Stimulated activated CD8-positive, alpha-beta memory T cell treated with anti-CD3 and anti-CD28 coated beads, Interleukin-2, amount 100 ng/mL, for 48 hours (primary cell): ENCODE measurements around the gene PPOX.
A peak's percentile ranks its signal among the peaks of the same experiment; 100 is the strongest.

Experiments
- DNase-seq, 2 donors: peaks; one replicate each; pipeline ENCODE4 v3.0.0-alpha.2; 2020; ENCODE audit warnings: low read depth in 2 of 2

PPOX gene

GRCh38 chr1:161165742-161166668, at the start of gene PPOX:
TSS of gene PPOX (plus strand) at chr1:161166426. CDS start at chr1:161166848, 422 bp downstream.
- peak; percentile 83 to 87 for DNase-seq

- peak; percentile 82 to 84 for DNase-seq
Observed at GRCh38 chr1:161117759-161118581, 48.3 kb upstream of the PPOX start, which contains the start of the genes NIT1 and PFDN2. TSS of gene NIT1 (plus strand) at chr1:161118105. CDS start at chr1:161118177, 72 bp downstream. TSS of gene PFDN2 (minus strand) at chr1:161118037. CDS start at chr1:161118026, 11 bp downstream.

- DNase-seq = peak; percentile 30 to 45
Observed at GRCh38 chr1:161119092-161119903, 46.9 kb upstream of the PPOX start.

- no peak for DNase-seq
Observed at GRCh38 chr1:161121042-161121650, 45.1 kb upstream of the PPOX start.

GRCh38 chr1:161121834-161122233, 44.4 kb upstream of the PPOX start:
- DNase-seq = no peak

- DNase-seq = no peak
Observed at GRCh38 chr1:161122967-161123366, 43.3 kb upstream of the PPOX start.

- no peak for DNase-seq
Observed at GRCh38 chr1:161127649-161128048, 38.6 kb upstream of the PPOX start.

GRCh38 chr1:161128591-161129420, 37.4 kb upstream of the PPOX start:
- DNase-seq = no peak

- no peak for DNase-seq
Observed at GRCh38 chr1:161130266-161130665, 36.0 kb upstream of the PPOX start.

- DNase-seq = no peak
Observed at GRCh38 chr1:161131523-161132409, 34.5 kb upstream of the PPOX start.

GRCh38 chr1:161132410-161133219, 33.6 kb upstream of the PPOX start, which contains the start of gene DEDD:
TSS of gene DEDD (minus strand) at chr1:161132667. CDS start at chr1:161124462, 8,205 bp downstream.
- peak; percentile 77 to 83 for DNase-seq

- DNase-seq = no peak
Observed at GRCh38 chr1:161133220-161133740, 32.9 kb upstream of the PPOX start.

- no peak for DNase-seq
Observed at GRCh38 chr1:161137881-161138280, 28.3 kb upstream of the PPOX start.

- no peak for DNase-seq
Observed at GRCh38 chr1:161138431-161138830, 27.8 kb upstream of the PPOX start.

GRCh38 chr1:161139766-161140165, 26.5 kb upstream of the PPOX start:
- no peak for DNase-seq

- DNase-seq = no peak
Observed at GRCh38 chr1:161140755-161141400, 25.3 kb upstream of the PPOX start.

GRCh38 chr1:161145832-161146231, 20.4 kb upstream of the PPOX start:
- no peak for DNase-seq
